Measurements from ENCODE around the gene CHD2.

CHD2 gene

GRCh38 chr15:93007994-93008393 lies 107.9 kb downstream of the CHD2 start:
- Histone ChIP-seq H3K27ac (no peak overlapping the region), H3K4me3 (no peak overlapping the region)
- TF ChIP-seq CTCF (IDR thresholded peaks at IDR 0.05), result no peak
- DNase-seq (ENCODE audit: low spot score), result no peak

GRCh38 chr15:93012786-93013185 lies 112.7 kb downstream of the CHD2 start:
- TF ChIP-seq CTCF (IDR thresholded peaks at IDR 0.05), result no peak
- DNase-seq (ENCODE audit: low spot score), result no peak
- no peak overlapping the region for H3K4me3 ChIP-seq
- H3K27ac ChIP-seq, result no peak overlapping the region

GRCh38 chr15:93017526-93017925 lies 117.4 kb downstream of the CHD2 start:
- H3K4me3 ChIP-seq, result no peak overlapping the region
- no peak for TF ChIP-seq CTCF (IDR thresholded peaks at IDR 0.05)
- DNase-seq (ENCODE audit: low spot score), result no peak
- H3K27ac ChIP-seq, result no peak overlapping the region

- no peak for TF ChIP-seq CTCF (IDR thresholded peaks at IDR 0.05)
- no peak for DNase-seq (ENCODE audit: low spot score)
- H3K27ac ChIP-seq, result no peak overlapping the region
- H3K4me3 ChIP-seq, result no peak overlapping the region
These were observed 118.5 kb downstream of the CHD2 start for GRCh38 chr15:93018574-93018973.

GRCh38 chr15:93019090-93019489 lies 119.0 kb downstream of the CHD2 start:
- H3K27ac ChIP-seq, result no peak overlapping the region
- no peak for DNase-seq (ENCODE audit: low spot score)

GRCh38 chr15:93019971-93020370 lies 119.8 kb downstream of the CHD2 start:
- no peak for DNase-seq (ENCODE audit: low spot score)
- H3K27ac ChIP-seq, result no peak overlapping the region
- no peak overlapping the region for H3K4me3 ChIP-seq
- no peak for TF ChIP-seq CTCF (IDR thresholded peaks at IDR 0.05)

More at GRCh38 chr15:93019090-93019489, 119.0 kb downstream of the CHD2 start:
- no peak overlapping the region for H3K4me3 ChIP-seq
- no peak for TF ChIP-seq CTCF (IDR thresholded peaks at IDR 0.05)

- DNase-seq (ENCODE audit: low spot score), result no peak
- no peak for TF ChIP-seq CTCF (IDR thresholded peaks at IDR 0.05)
- Histone ChIP-seq H3K4me3 (no peak overlapping the region), H3K27ac (no peak overlapping the region)
These were observed 121.0 kb downstream of the CHD2 start for GRCh38 chr15:93020976-93021772.
